HEK293 (cell line): Measurements from ENCODE around the gene ATP2A2.

Source experiments
- CTCF ChIA-PET: fragments of 350-600 bp; formaldehyde crosslinking; extraction: SDS; loops from one replicate; lab custom pipeline; 2021; ENCODE audit warnings: antibody characterized with exemption; lab: Yijun Ruan, JAX
- POLR2A ChIA-PET: fragments of 300-600 bp; formaldehyde crosslinking; extraction: SDS; loops from one replicate; lab custom pipeline; 2020; ENCODE audit warnings: antibody characterized with exemption, inconsistent platforms; lab: Yijun Ruan, JAX
- H3K27ac ChIP-seq: fragments of 200-500 bp; sonication (Bioruptor generic); 2 replicates; pipeline ENCODE4 v1.5.1; 2014; ENCODE audit warnings: low read depth, low read length, control low read depth, inconsistent platforms; ENCODE audit errors: extremely low read depth
- H3K36me3 ChIP-seq, 2 experiments: fragments of 200-500 bp in 1 of 2; sonication (Bioruptor generic) in 1 of 2; 1 replicate in 1 of 2; 2 replicates in 1 of 2; pipeline ENCODE4 v1.5.1; 2014 to 2017; ENCODE audit warnings: inconsistent platforms in 2 of 2, low read length in 2 of 2; ENCODE audit not compliant: control insufficient read depth in 2 of 2, insufficient read depth in 1 of 2
- H3K4me1 ChIP-seq: fragments of 200-500 bp; sonication (Bioruptor generic); 2 replicates; pipeline ENCODE4 v1.5.1; 2014; ENCODE audit warnings: mild to moderate bottlenecking, low read length, inconsistent platforms; ENCODE audit not compliant: control insufficient read depth, insufficient read depth
- H3K4me3 ChIP-seq: 2 replicates; pipeline ENCODE4 v1.5.1; 2011; ENCODE audit warnings: low read depth, mild to moderate bottlenecking, control low read depth, low read length, moderate library complexity
- H3K9me3 ChIP-seq: fragments of 200-500 bp; sonication (Bioruptor generic); 2 replicates; pipeline ENCODE4 v1.5.1; 2014; ENCODE audit warnings: low read depth, low read length, inconsistent platforms; ENCODE audit not compliant: control insufficient read depth, insufficient read depth
- ATF2 ChIP-seq: fragments of 450-650 bp; formaldehyde crosslinking; IDR thresholded peaks from 2 replicates; pipeline ENCODE4 v1.5.1; 2016; ENCODE audit warnings: missing biosample characterization, missing genetic modification characterization, low read depth
- OSR2 ChIP-seq: fragments of 450-650 bp; formaldehyde crosslinking; IDR thresholded peaks from 2 replicates; pipeline ENCODE4 v1.5.1; 2016; ENCODE audit warnings: missing biosample characterization, missing genetic modification characterization
- PRDM1 ChIP-seq: fragments of 450-650 bp; formaldehyde crosslinking; IDR thresholded peaks from 2 replicates; pipeline ENCODE4; 2016; ENCODE audit warnings: missing biosample characterization, missing genetic modification characterization
- REPIN1 ChIP-seq: fragments of 450-650 bp; formaldehyde crosslinking; IDR thresholded peaks from 2 replicates; pipeline ENCODE4 v1.5.1; 2017; ENCODE audit warnings: missing biosample characterization, missing genetic modification characterization, low read depth
- SETDB1 ChIP-seq: IDR thresholded peaks from one replicate; pipeline ENCODE4 v1.6.1; 2017; ENCODE audit warnings: mild to moderate bottlenecking, low read length, moderate library complexity, mixed read lengths; ENCODE audit not compliant: insufficient read length
- ZFHX2 ChIP-seq: fragments of 450-650 bp; formaldehyde crosslinking; conservative IDR thresholded peaks from 2 replicates; pipeline ENCODE4 v1.5.1; 2016; ENCODE audit warnings: missing biosample characterization, missing genetic modification characterization
- ZNF121 ChIP-seq: fragments of 450-650 bp; formaldehyde crosslinking; IDR thresholded peaks from 2 replicates; pipeline ENCODE4 v1.5.1; 2016; ENCODE audit warnings: missing biosample characterization, missing genetic modification characterization
- ZNF211 ChIP-seq: fragments of 450-650 bp; formaldehyde crosslinking; IDR thresholded peaks from 2 replicates; pipeline ENCODE4 v1.5.1; 2016; ENCODE audit warnings: low read depth, missing biosample characterization, missing genetic modification characterization
- ZNF24 ChIP-seq: fragments of 450-650 bp; formaldehyde crosslinking; IDR thresholded peaks from 2 replicates; pipeline ENCODE4 v1.5.1; 2016; ENCODE audit warnings: missing biosample characterization, missing genetic modification characterization
- ZNF26 ChIP-seq: fragments of 450-650 bp; formaldehyde crosslinking; IDR thresholded peaks from 2 replicates; pipeline ENCODE4 v1.5.1; 2016; ENCODE audit warnings: missing biosample characterization, missing genetic modification characterization
- ZNF354C ChIP-seq: fragments of 450-650 bp; formaldehyde crosslinking; IDR thresholded peaks from 2 replicates; pipeline ENCODE4 v1.5.1; 2016; ENCODE audit warnings: missing biosample characterization, missing genetic modification characterization, low read depth, borderline replicate concordance
- ZNF394 ChIP-seq: fragments of 450-650 bp; formaldehyde crosslinking; IDR thresholded peaks from 2 replicates; pipeline ENCODE4 v1.5.1; 2016; ENCODE audit warnings: missing biosample characterization, missing genetic modification characterization, mild to moderate bottlenecking, moderate library complexity, borderline replicate concordance
- ZNF398 ChIP-seq: fragments of 450-650 bp; formaldehyde crosslinking; IDR thresholded peaks from 2 replicates; pipeline ENCODE4 v1.5.1; 2017; ENCODE audit warnings: missing biosample characterization, missing genetic modification characterization
- ZNF473 ChIP-seq: fragments of 450-650 bp; formaldehyde crosslinking; IDR thresholded peaks from 2 replicates; pipeline ENCODE4 v1.5.1; 2017; ENCODE audit warnings: missing biosample characterization, missing genetic modification characterization
- ZNF513 ChIP-seq: fragments of 450-650 bp; IDR thresholded peaks from 2 replicates; pipeline ENCODE4 v1.5.1; 2018; ENCODE audit warnings: missing biosample characterization, missing genetic modification characterization
- ZNF580 ChIP-seq: fragments of 450-650 bp; formaldehyde crosslinking; IDR thresholded peaks from 2 replicates; pipeline ENCODE4 v1.5.1; 2016; ENCODE audit warnings: missing biosample characterization, missing genetic modification characterization
- ZNF639 ChIP-seq: fragments of 450-650 bp; formaldehyde crosslinking; IDR thresholded peaks from 2 replicates; pipeline ENCODE4 v1.5.1; 2016; ENCODE audit warnings: missing biosample characterization, missing genetic modification characterization
- ZXDB ChIP-seq: fragments of 450-650 bp; formaldehyde crosslinking; IDR thresholded peaks from 2 replicates; pipeline ENCODE4 v1.5.1; 2016; ENCODE audit warnings: missing biosample characterization, missing genetic modification characterization

Gene ATP2A2

GRCh38 chr12:110352401-110352800, 71.4 kb downstream of the ATP2A2 start:
- H3K4me3 ChIP-seq = no peak overlapping the region
- TF ChIP-seq REPIN1 (tag by site-specific recombination) = no peak
- TF ChIP-seq SETDB1 = no peak
- TF ChIP-seq ZNF580 (tag by site-specific recombination) = no peak
- H3K27ac ChIP-seq = no peak overlapping the region
- peaks cover 0 to 43% of the 10 kb centered on the region in 2 experiments; a peak in 2 of 3 replicates for H3K36me3 ChIP-seq
- ChIA-PET CTCF (interaction anchor here (1.0 to 1.1 kb wide), 2 partner anchors 9 to 79 kb away, joined by 3 to 5 read pairs; no protein-coding TSS in a partner anchor), POLR2A (interaction anchor here (0.5 kb wide), 1 partner anchor 79 kb away, joined by 5 read pairs; no protein-coding TSS in a partner anchor)
- H3K4me1 ChIP-seq = no peaks in the 10 kb centered on the region
- no peaks in the 10 kb centered on the region for H3K9me3 ChIP-seq

GRCh38 chr12:110353211-110353965, 72.3 kb downstream of the ATP2A2 start:
- ChIA-PET CTCF (interaction anchor here (0.6 to 1.3 kb wide), 9 partner anchors 8 to 360 kb away, joined by 3 to 11 read pairs (median 4); no protein-coding TSS in a partner anchor), POLR2A (no interaction called here)
- Histone ChIP-seq H3K36me3 (peaks cover 0 to 33% of the 10 kb centered on the region in 2 experiments; a peak in 2 of 3 replicates), H3K4me3 (no peak overlapping the region), H3K9me3 (no peaks in the 10 kb centered on the region), H3K4me1 (no peaks in the 10 kb centered on the region)
- TF ChIP-seq ZNF121 (tag by site-specific recombination) = peak; percentile 52; the same call in 1 of the 2 replicates
- 0 out of 2 replicates have a peak, but pooled peaks have one; percentile 15 for TF ChIP-seq PRDM1 (tag by site-specific recombination)
- no peak for TF ChIP-seq ZNF473 (tag by site-specific recombination)
- TF ChIP-seq, all 188 proteins: peak for 2
- no peak overlapping the region for H3K27ac ChIP-seq

GRCh38 chr12:110354172-110354780, 73.2 kb downstream of the ATP2A2 start:
- CTCF ChIA-PET = interaction anchor here (0.6 to 1.3 kb wide), 6 partner anchors 18 to 424 kb away, joined by 3 to 11 read pairs (median 4); no protein-coding TSS in a partner anchor
- no peaks in the 10 kb centered on the region for H3K4me1 ChIP-seq
- H3K27ac ChIP-seq = no peak overlapping the region
- POLR2A ChIA-PET = no interaction called here
- peaks cover 0 to 24% of the 10 kb centered on the region in 2 experiments; a peak in 2 of 3 replicates for H3K36me3 ChIP-seq
- H3K4me3 ChIP-seq = no peak overlapping the region
- H3K9me3 ChIP-seq = no peaks in the 10 kb centered on the region
- TF ChIP-seq ZFHX2 (tag by site-specific recombination) = peak; percentile 35; the same call in 1 of the 2 replicates
- peak; percentile 46 for TF ChIP-seq OSR2
- peak; percentile 38; the same call in 1 of the 2 replicates for TF ChIP-seq ZXDB
- peak; percentile 75 for TF ChIP-seq ZNF398
- TF ChIP-seq ZNF121 (tag by site-specific recombination) = peak; percentile 97
- TF ChIP-seq ZNF26 (tag by site-specific recombination) = no peak
- peak; percentile 40 for TF ChIP-seq ZNF639 (tag by site-specific recombination)
- TF ChIP-seq ATF2 (tag by site-specific recombination) = 0 out of 2 replicates have a peak, but pooled peaks have one; percentile 19
- TF ChIP-seq ZNF24 (tag by site-specific recombination) = 0 out of 2 replicates have a peak, but pooled peaks have one; percentile 68
- TF ChIP-seq ZNF354C (tag by site-specific recombination) = no peak
- TF ChIP-seq ZNF211 (tag by site-specific recombination) = no peak
- TF ChIP-seq ZNF394 = peak; percentile 50; the same call in 1 of the 2 replicates
- TF ChIP-seq ZNF580 (tag by site-specific recombination) = peak; percentile 21; the same call in 1 of the 2 replicates
- 0 out of 2 replicates have a peak, but pooled peaks have one; percentile 36 for TF ChIP-seq ZNF513 (tag by site-specific recombination)
